HG03095 (cell line): ENCODE data around the gene KLHL22.
"Not testable (repeated sequence)": the region's sequence is repeated elsewhere in the genome, so short reads cannot be mapped to it uniquely, and the experiment has no call there.

Source experiments
- ATAC-seq: cut with Tn5 transposase; IDR thresholded peaks from one replicate; pipeline ENCODE4 v1.9.1; 2021; ENCODE audit warnings: moderate library complexity; ENCODE audit not compliant: unreplicated experiment

Gene KLHL22

DNA sequence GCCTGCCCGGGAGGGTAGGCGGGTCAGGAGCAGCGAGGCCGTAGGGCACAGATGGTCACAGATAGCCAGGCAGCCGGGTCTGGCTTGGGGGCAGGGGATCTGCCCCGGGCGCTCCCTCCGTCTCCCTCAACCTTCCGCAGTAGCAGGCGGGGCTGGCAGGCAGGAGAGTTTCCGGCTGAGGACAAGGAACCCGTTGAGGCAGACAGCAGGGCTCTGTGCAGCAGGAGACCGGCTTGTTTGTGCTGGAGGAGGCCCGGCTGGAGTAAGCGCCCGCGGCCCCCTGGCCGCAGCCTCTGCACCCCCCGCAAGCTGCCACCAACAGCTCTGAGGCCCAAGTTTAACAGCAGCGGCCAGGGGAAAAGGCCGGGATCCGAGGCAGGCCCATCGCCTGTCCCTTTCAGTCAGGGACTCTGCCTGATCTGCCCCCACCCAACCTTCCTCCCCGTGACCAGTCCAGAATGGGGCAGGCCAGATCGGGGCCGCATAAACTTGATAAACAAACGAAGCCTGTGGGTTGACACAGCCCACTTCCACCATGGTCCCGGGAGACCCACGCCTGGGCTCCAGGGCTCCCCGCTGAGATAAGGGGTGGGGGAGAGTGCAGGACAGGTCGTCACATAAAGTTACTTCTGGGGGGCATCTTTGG is 71.6 kb downstream of the KLHL22 start:
- ATAC-seq = no peak

DNA sequence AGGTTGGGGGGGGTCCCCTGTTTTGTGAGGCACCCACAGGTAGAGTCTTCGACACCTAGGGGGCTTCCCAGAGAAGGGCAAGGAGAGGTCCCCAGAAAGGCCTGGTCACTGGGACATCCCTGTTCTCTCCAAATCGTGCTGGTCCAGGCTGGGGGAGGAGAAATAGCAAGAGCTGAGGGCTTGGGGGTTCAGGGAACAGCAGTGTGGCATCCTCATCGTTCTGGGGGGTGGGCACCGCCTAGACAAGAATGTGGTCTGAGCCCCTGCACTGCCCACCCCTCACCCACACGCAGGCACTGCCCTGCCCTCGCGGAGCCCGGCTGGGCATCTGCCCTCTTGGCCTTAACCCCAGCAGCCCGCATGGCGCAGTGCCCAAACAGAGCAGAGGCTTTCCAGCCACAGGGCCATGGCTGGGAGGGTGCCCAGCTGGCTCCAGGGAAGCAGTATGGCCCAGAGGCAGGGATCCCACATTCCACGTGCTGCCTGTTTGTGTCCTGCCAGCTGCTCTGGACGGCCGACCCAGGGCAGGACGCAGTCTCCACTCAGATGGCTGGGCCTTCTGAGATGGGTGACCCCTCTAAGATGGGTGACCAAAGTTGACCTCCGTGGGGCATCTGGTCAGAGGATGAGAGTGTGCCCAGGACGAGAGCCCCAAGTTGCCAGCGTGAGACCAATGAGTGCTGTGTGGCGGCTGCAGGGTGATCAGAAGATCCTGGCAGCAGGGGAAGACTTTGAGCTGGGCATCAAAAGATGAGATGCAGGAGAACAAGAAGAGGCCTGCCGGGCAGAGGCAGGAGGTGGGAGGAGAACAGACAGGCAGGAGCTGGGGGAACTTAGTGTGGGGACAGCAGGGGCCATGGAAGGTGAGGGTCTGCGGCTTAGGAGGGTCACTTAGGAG is 72.3 kb downstream of the KLHL22 start:
- ATAC-seq = no peak

GRCh38 chr22:20422271-20423007 is 73.2 kb downstream of the KLHL22 start:
- no peak for ATAC-seq

- ATAC-seq = no peak
These were observed 74.1 kb downstream of the KLHL22 start for GRCh38 chr22:20421507-20421874.

GRCh38 chr22:20420157-20420842 is 75.3 kb downstream of the KLHL22 start:
- no peak for ATAC-seq

DNA sequence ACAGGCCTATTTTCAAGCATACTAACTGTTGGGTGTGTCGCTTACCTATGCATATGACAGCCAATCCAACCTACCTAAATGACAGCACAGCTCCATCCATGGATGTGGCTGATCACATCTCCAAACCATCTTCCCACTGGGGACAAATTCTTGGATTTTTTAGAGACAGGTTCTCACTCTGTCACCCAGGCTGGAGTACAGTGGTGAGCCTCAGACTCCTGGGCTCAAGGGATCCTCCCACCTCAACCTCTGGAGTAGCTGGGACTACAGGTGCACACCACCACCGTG is 76.0 kb downstream of the KLHL22 start:
- ATAC-seq = no peak

GRCh38 chr22:20418211-20418788 is 77.3 kb downstream of the KLHL22 start:
- ATAC-seq = no peak

- not testable (repeated sequence) for ATAC-seq
These were observed 79.9 kb downstream of the KLHL22 start for GRCh38 chr22:20415699-20416098.

GRCh38 chr22:20415241-20415640 is 80.4 kb downstream of the KLHL22 start:
- ATAC-seq = not testable (repeated sequence)

GRCh38 chr22:20414450-20414849 is 81.1 kb downstream of the KLHL22 start:
- ATAC-seq = no peak

DNA sequence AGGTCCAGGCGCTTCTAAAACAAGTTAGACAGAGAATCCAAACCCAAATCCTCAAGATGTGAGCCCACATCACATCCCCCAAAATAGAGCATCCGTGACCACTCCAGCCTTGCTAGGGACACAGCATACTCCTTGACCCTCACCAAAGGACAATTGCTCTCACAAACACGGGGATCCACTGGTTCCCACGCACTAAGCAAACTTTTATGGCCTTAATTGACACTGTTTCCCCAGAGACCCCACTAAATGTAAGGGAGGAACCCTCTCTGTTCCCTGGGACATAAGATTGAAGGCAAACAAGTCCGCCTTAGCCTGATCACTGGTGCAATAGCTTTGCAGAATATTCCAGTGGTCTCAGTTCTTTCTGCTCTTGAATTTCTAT is 81.5 kb downstream of the KLHL22 start:
- no peak for ATAC-seq

- no peak for ATAC-seq
These were observed 82.2 kb downstream of the KLHL22 start for GRCh38 chr22:20413217-20414058.

DNA sequence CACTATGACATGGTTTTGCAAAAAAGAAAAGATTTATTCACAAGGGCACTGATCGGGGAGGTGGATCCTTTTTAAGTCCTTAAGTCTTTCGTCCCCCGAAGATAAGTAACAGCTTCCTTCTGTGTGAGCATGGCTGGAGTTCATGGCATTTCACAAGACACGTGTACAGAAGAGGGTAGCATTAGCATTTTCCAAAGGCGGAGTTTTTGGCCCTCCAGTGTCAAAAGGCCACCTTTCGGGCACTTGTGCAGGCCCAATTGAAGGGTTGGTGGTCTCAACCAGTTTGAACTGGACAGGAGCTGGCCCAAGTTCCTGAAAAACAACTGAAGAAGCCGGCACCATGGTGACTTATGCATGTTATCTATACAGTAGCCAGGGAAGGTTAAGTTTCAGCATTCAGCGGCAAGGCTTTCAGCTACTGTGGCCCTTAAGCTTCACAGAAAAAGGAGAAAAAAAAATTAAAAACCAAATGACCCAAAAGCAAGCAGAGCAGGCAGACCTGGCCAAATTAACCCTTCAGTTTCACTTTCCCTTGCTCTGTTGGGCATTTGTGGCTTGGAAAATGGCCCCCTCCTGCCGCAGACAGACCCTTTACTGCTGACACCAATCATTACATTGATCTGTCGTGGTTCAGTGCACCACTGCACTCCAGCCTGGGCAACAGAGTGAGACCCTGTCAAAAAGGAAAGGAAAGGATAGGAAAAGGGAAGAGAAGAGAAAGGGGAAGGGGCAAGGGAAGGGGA is 83.0 kb downstream of the KLHL22 start:
- no peak for ATAC-seq

GRCh38 chr22:20409385-20409784 is 86.2 kb downstream of the KLHL22 start:
- not testable (repeated sequence) for ATAC-seq

GRCh38 chr22:20408891-20409290 is 86.7 kb downstream of the KLHL22 start:
- no peak for ATAC-seq

DNA sequence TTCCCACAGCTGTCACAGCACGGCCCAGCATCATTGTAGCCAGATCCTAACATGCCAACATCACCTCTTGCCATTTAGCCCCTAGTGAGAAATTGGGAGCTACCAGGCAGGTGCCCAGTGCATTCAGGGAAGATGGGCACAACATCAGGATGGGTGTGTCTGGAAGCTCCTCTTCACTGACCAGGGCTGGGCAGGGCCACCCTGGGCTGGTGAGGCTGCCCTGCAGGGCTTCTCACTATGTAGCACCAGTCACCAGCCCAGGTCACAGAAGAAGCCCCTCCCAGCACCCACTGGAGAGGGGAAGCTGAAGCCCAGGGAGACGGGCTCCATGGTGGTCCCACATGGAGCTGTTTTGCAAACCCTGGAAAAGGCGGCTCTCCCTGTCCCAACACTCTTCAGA is 87.8 kb downstream of the KLHL22 start:
- ATAC-seq = no peak

DNA sequence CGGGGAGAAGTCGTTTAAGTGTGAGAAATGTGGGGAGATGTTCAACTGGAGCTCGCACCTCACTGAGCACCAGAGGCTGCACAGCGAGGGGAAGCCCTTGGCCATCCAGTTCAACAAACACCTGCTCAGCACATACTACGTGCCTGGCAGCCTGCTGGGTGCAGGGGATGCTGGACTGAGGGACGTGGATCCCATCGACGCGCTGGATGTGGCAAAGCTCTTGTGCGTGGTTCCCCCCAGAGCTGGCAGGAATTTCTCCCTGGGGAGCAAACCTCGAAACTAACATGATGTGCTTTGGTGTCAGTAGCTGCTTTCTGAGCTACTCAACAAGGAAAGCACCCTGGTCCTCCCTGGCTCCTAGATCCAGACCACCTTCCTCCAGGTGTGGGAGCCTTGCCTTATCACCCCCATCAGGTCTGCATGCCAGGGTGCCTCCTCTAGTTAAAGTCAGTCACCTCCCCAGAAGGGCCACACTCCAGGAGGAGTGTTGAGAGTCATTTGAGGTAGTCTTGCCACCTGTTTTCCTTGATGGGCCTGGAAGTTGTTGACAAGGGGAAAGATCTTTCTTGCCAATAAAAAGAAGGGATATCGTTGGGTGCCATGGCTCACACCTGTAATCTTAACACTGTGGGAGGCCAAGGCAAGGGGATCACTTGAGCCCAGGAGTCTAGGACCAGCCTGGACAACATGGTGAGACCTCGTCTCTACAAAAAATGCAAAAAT is 88.7 kb downstream of the KLHL22 start:
- no peak for ATAC-seq

GRCh38 chr22:20405931-20406685 is 89.5 kb downstream of the KLHL22 start:
- ATAC-seq = no peak
